Peyer's patch (tissue), 4 donors: Measurements from ENCODE around the gene ATP13A3. TPM values are rescaled to one million over a fixed set of nuclear protein-coding genes. Genes with fewer than 3 reads are reported as not detected.

Source experiments
- DNase-seq, 3 donors: peaks; one replicate each; pipeline ENCODE4 v3.0.0-alpha.2; 2017 to 2019
- H3K27ac ChIP-seq, 4 donors: fragments of 200-600 bp; sonication (generic); one replicate each; pipeline ENCODE4 v1.5.1; 2016 to 2019
- H3K27me3 ChIP-seq, 2 donors: fragments of 200-600 bp; sonication (generic); one replicate each; pipeline ENCODE4 v1.5.1; 2019
- H3K36me3 ChIP-seq, 3 donors: fragments of 200-600 bp; sonication (generic); one replicate each; pipeline ENCODE4 v1.5.1; 2016 to 2019
- H3K4me1 ChIP-seq, 4 donors: fragments of 200-600 bp; sonication (generic); one replicate each; pipeline ENCODE4 v1.5.1; 2016 to 2019
- H3K4me3 ChIP-seq, 4 donors: fragments of 200-600 bp; sonication (generic); 1 replicate in 3 of 4; 2 replicates in 1 of 4; pipeline ENCODE4 v1.5.1; 2016 to 2019; ENCODE audit warnings: mild to moderate bottlenecking in 1 of 4
- H3K9me3 ChIP-seq, 4 donors: fragments of 200-600 bp; sonication (generic); one replicate each; pipeline ENCODE4 v1.5.1; 2016 to 2019; ENCODE audit warnings: mild to moderate bottlenecking in 1 of 4
- POLR2A ChIP-seq, 2 donors: fragments of 450-650 bp; IDR thresholded peaks; one replicate each; pipeline ENCODE4 v1.5.1; 2017; ENCODE audit warnings: antibody characterized with exemption in 2 of 2, mild to moderate bottlenecking in 2 of 2, moderate library complexity in 2 of 2
- total RNA-seq, 4 donors: library from RNA; depleted of rRNA; stranded (reverse); fragments of >200 nt; gene quantifications; one replicate each; pipeline ENCODE4 v1.1.0, GENCODE V29; 2016
- TF ChIP-seq, protein P1 (sequence below), 6 experiments: fragments of 450-650 bp in 4 of 6; fragments of 200-600 bp in 2 of 6; sonication (generic) in 1 of 6; IDR thresholded peaks; one replicate each; pipeline ENCODE4 v1.5.1; 2017 to 2019; ENCODE audit warnings: antibody characterized with exemption in 6 of 6, mild to moderate bottlenecking in 3 of 6, moderate library complexity in 1 of 6

Gene ATP13A3
- total RNA-seq, 4 donors from 2014 or later: 54.3 to 67.2 (median 58.2) TPM

DNA sequence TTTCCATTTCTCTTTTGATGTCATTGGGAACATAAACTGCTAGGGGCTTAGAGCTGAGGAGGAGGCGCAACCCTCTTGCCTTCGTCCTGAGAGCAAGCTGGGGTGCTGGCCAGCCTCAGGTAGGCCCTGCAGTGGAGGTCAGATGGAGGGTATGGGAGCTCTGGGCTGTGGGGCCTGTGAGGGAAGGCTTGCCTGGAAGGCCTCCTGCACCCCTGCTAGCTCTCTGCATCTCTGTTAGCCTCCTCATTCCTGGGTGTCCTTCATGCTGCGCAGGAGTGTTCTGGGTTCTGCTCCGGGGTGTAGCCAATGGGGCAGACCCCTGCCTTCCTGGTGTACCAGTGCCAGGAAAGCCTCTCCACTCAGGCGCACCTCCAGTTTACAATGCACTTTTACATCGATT, 99.5 kb downstream of the ATP13A3 start:
- H3K27ac ChIP-seq: no peak overlapping the region
- H3K9me3 ChIP-seq: peaks cover 0 to 2% (median 0%) of the 10 kb centered on the region in 4 donors
- H3K4me3 ChIP-seq: no peak overlapping the region
- H3K27me3 ChIP-seq: no peaks in the 10 kb centered on the region
- no peaks in the 10 kb centered on the region for H3K36me3 ChIP-seq
- H3K4me1 ChIP-seq: no peaks in the 10 kb centered on the region
- TF ChIP-seq POLR2A (IDR thresholded peaks at IDR 0.05): no peak
- TF ChIP-seq, protein P1, sequence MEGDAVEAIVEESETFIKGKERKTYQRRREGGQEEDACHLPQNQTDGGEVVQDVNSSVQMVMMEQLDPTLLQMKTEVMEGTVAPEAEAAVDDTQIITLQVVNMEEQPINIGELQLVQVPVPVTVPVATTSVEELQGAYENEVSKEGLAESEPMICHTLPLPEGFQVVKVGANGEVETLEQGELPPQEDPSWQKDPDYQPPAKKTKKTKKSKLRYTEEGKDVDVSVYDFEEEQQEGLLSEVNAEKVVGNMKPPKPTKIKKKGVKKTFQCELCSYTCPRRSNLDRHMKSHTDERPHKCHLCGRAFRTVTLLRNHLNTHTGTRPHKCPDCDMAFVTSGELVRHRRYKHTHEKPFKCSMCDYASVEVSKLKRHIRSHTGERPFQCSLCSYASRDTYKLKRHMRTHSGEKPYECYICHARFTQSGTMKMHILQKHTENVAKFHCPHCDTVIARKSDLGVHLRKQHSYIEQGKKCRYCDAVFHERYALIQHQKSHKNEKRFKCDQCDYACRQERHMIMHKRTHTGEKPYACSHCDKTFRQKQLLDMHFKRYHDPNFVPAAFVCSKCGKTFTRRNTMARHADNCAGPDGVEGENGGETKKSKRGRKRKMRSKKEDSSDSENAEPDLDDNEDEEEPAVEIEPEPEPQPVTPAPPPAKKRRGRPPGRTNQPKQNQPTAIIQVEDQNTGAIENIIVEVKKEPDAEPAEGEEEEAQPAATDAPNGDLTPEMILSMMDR (IDR thresholded peaks at IDR 0.05): no peak
- DNase-seq: peak in 2 of 3 donors; percentile 14 to 22

DNA sequence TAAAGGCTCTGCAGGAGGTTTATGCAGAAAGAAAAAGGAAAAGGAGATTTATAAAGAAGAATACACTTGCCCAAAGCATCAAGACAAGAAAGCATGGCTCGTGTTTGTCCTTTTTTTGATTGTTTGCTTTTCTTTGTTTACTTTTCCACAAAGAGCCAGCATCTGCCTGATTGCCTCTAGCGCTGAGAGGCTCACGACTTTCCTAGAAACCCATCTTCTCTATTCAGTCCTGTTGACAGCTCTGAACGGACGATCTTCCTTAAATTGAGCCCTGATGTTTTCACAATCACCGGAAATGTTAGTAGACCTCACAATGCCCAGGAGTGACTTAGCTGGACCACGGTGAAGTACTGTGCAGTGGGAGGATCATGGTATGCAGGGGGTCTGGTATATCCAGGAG, 100.2 kb downstream of the ATP13A3 start:
- H3K4me3 ChIP-seq: no peak overlapping the region
- H3K36me3 ChIP-seq: no peaks in the 10 kb centered on the region
- TF ChIP-seq, protein P1 (IDR thresholded peaks at IDR 0.05): no peak
- TF ChIP-seq POLR2A (IDR thresholded peaks at IDR 0.05): no peak
- no peak overlapping the region for H3K27ac ChIP-seq
- H3K9me3 ChIP-seq: peaks cover 0 to 2% (median 0%) of the 10 kb centered on the region in 4 donors
- DNase-seq: peak in 1 of 3 donors; percentile 14
- no peaks in the 10 kb centered on the region for H3K4me1 ChIP-seq
- H3K27me3 ChIP-seq: no peaks in the 10 kb centered on the region

DNA sequence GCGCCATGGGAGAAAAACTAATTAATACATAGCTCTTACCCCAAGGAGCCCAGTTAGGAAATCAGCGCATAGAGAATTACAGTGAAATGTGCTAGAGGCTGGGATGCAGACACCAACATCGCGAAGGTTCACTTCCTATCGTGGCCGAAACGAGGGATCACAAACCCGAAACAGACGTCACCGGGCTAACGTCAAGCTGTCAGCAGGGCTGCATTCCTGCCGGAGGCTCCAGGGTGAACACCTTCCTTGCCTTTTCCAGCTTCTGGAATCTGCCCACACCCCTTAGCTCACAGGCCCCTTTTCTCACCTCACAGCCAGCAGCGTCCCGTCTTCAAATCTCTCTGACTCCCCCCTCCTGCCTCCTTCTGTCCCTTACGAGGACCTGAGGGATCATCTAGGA, 100.7 kb downstream of the ATP13A3 start:
- no peaks in the 10 kb centered on the region for H3K36me3 ChIP-seq
- peaks cover 0 to 2% (median 0%) of the 10 kb centered on the region in 4 donors for H3K9me3 ChIP-seq
- peak in 1 of 3 donors; percentile 14 for DNase-seq
- no peaks in the 10 kb centered on the region for H3K4me1 ChIP-seq
- no peak overlapping the region for H3K4me3 ChIP-seq
- no peaks in the 10 kb centered on the region for H3K27me3 ChIP-seq
- no peak overlapping the region for H3K27ac ChIP-seq
- TF ChIP-seq POLR2A (IDR thresholded peaks at IDR 0.05): no peak
- TF ChIP-seq, protein P1 (IDR thresholded peaks at IDR 0.05): no peak

DNA sequence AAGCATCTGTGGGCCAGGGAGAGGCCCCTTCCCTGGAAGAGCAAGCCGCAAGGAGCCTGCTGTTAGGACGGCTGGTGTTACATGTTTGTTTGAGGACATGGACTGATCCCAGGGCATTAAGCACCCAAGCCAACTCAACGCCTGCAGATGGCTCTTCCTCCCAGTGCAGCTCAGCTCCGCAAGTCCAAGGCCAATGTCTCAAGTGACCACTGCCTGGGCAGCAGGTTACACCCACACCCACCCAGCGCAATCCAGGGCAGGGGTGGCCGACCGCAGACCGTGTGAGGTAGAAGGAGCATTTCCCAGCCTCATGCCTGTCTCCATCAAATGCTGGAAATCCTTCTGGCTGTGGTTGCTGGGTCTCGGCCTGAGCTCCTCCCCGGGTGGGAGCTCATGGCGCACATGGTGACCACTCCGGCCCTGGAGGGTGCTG, 102.2 kb downstream of the ATP13A3 start:
- TF ChIP-seq, protein P1 (IDR thresholded peaks at IDR 0.05): no peak
- TF ChIP-seq POLR2A (IDR thresholded peaks at IDR 0.05): no peak
- no peak overlapping the region for H3K4me3 ChIP-seq
- no peaks in the 10 kb centered on the region for H3K4me1 ChIP-seq
- no peaks in the 10 kb centered on the region for H3K27me3 ChIP-seq
- peak in 2 of 3 donors; percentile 21 to 34 for DNase-seq
- no peaks in the 10 kb centered on the region for H3K36me3 ChIP-seq
- H3K27ac ChIP-seq: no peak overlapping the region
- H3K9me3 ChIP-seq: no peaks in the 10 kb centered on the region

DNA sequence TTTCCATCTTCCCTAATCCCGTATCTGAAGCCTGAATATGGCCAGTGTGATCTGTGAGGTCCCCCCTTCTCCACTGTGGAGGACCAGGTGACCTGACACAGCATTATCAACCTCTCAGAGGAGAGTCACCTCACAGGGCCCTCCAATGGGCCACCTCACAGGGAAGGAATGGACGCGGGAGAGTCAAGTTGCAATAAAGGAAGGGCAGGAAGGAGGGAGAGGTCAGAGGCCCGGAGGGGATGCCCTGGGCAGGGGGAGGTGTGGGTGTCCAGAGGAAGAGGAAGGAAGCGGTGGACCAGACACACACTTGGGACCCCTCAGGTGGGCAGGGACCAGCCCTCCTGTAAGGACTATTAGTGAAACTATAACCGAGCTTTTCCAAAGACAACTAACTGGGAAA, 102.6 kb downstream of the ATP13A3 start:
- Histone ChIP-seq H3K27ac (no peak overlapping the region), H3K9me3 (no peaks in the 10 kb centered on the region), H3K4me1 (no peaks in the 10 kb centered on the region), H3K27me3 (no peaks in the 10 kb centered on the region), H3K36me3 (no peaks in the 10 kb centered on the region), H3K4me3 (no peak overlapping the region)
- TF ChIP-seq, protein P1 (IDR thresholded peaks at IDR 0.05): no peak
- TF ChIP-seq POLR2A (IDR thresholded peaks at IDR 0.05): no peak
- peak in 2 of 3 donors; percentile 23 to 39 for DNase-seq
